MM.1S (cell line): Measurements from ENCODE around the gene PLSCR5.

Source experiments
- DNase-seq: peaks from one replicate; pipeline ENCODE4 v3.0.0-alpha.2; 2015
- H2AFZ ChIP-seq: fragments of 300-600 bp; sonication (generic); 2 replicates; pipeline ENCODE4 v1.6.0; 2016; ENCODE audit warnings: antibody characterized with exemption, low read length
- H3F3A ChIP-seq: fragments of 300-600 bp; sonication (generic); 2 replicates; pipeline ENCODE4 v1.6.1; 2016; ENCODE audit warnings: mild to moderate bottlenecking, antibody characterized with exemption, low read length, moderate library complexity, mixed read lengths; ENCODE audit not compliant: insufficient read depth
- H3K27ac ChIP-seq: fragments of 300-600 bp; sonication (generic); 2 replicates; pipeline ENCODE4 v1.5.1; 2016; ENCODE audit warnings: mild to moderate bottlenecking, low read length
- H3K27me3 ChIP-seq: fragments of 300-600 bp; sonication (generic); replicated peaks from 2 replicates; pipeline ENCODE4 v1.6.0; 2016; ENCODE audit warnings: low read length; ENCODE audit not compliant: insufficient read depth
- H3K36me3 ChIP-seq: fragments of 300-600 bp; sonication (generic); replicated peaks from 2 replicates; pipeline ENCODE4 v1.6.1; 2016; ENCODE audit warnings: mild to moderate bottlenecking, low read length, mixed read lengths; ENCODE audit not compliant: insufficient read depth
- H3K4me1 ChIP-seq: fragments of 300-600 bp; sonication (generic); 2 replicates; pipeline ENCODE4 v1.6.1; 2016; ENCODE audit warnings: low read length, mixed read lengths
- H3K4me2 ChIP-seq: fragments of 300-600 bp; sonication (generic); 2 replicates; pipeline ENCODE4 v1.6.0; 2016; ENCODE audit warnings: low read depth, low read length
- H3K4me3 ChIP-seq: fragments of 300-600 bp; sonication (generic); 2 replicates; pipeline ENCODE4 v1.5.1; 2016; ENCODE audit warnings: low read length, mixed read lengths
- H3K79me2 ChIP-seq: fragments of 300-600 bp; sonication (generic); 2 replicates; pipeline ENCODE4 v1.6.1; 2016; ENCODE audit warnings: mixed run types, low read length, mixed read lengths
- H3K9ac ChIP-seq: fragments of 300-600 bp; sonication (generic); 2 replicates; pipeline ENCODE4 v1.6.1; 2016; ENCODE audit warnings: low read length, mixed read lengths
- H3K9me2 ChIP-seq: fragments of 300-600 bp; sonication (generic); replicated peaks from 2 replicates; pipeline ENCODE4 v1.6.1; 2016; ENCODE audit warnings: mild to moderate bottlenecking, low read length, mixed read lengths; ENCODE audit not compliant: insufficient read depth
- H3K9me3 ChIP-seq: fragments of 300-600 bp; sonication (generic); replicated peaks from 2 replicates; pipeline ENCODE4 v1.6.1; 2016; ENCODE audit warnings: mild to moderate bottlenecking, low read length, mixed read lengths; ENCODE audit not compliant: insufficient read depth
- H4K20me1 ChIP-seq: fragments of 300-600 bp; sonication (generic); 2 replicates; pipeline ENCODE4 v1.6.1; 2016; ENCODE audit warnings: mild to moderate bottlenecking, low read length, moderate library complexity, mixed read lengths; ENCODE audit not compliant: insufficient read depth
- EZH2 ChIP-seq: fragments of 300-600 bp; sonication (generic); optimal IDR thresholded peaks from 2 replicates; pipeline ENCODE3; 2017; ENCODE audit warnings: low read depth, mild to moderate bottlenecking, antibody characterized with exemption, low read length, mixed read lengths
- EZH2phosphoT487 ChIP-seq: fragments of 300-600 bp; sonication (generic); IDR thresholded peaks from 2 replicates; pipeline ENCODE4 v1.6.1; 2018; ENCODE audit warnings: antibody characterized with exemption, low read length
- TF ChIP-seq, protein P1 (sequence below): fragments of 300-600 bp; sonication (generic); IDR thresholded peaks from 2 replicates; pipeline ENCODE4 v1.5.1; 2016; ENCODE audit warnings: antibody characterized with exemption, low read length, mixed read lengths

PLSCR5 gene

GRCh38 chr3:146536681-146537080 is 68.5 kb downstream of the PLSCR5 start:
- no peak overlapping the region for H2AFZ ChIP-seq
- H3K27ac ChIP-seq = no peak overlapping the region
- TF ChIP-seq EZH2 (no peak), EZH2phosphoT487 (no peak)
- TF ChIP-seq, protein P1, sequence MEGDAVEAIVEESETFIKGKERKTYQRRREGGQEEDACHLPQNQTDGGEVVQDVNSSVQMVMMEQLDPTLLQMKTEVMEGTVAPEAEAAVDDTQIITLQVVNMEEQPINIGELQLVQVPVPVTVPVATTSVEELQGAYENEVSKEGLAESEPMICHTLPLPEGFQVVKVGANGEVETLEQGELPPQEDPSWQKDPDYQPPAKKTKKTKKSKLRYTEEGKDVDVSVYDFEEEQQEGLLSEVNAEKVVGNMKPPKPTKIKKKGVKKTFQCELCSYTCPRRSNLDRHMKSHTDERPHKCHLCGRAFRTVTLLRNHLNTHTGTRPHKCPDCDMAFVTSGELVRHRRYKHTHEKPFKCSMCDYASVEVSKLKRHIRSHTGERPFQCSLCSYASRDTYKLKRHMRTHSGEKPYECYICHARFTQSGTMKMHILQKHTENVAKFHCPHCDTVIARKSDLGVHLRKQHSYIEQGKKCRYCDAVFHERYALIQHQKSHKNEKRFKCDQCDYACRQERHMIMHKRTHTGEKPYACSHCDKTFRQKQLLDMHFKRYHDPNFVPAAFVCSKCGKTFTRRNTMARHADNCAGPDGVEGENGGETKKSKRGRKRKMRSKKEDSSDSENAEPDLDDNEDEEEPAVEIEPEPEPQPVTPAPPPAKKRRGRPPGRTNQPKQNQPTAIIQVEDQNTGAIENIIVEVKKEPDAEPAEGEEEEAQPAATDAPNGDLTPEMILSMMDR = no peak
- H4K20me1 ChIP-seq = no peaks in the 10 kb centered on the region
- H3K4me1 ChIP-seq = peaks cover 20% of the 10 kb centered on the region
- H3K4me2 ChIP-seq = no peak overlapping the region
- no peak overlapping the region for H3K9ac ChIP-seq
- H3K79me2 ChIP-seq = peaks cover 44% of the 10 kb centered on the region
- no peaks in the 10 kb centered on the region for H3K9me2 ChIP-seq
- H3K27me3 ChIP-seq = no peaks in the 10 kb centered on the region
- H3K4me3 ChIP-seq = no peak overlapping the region
- H3K9me3 ChIP-seq = no peaks in the 10 kb centered on the region
- 0 out of 2 replicates have a peak, but pooled peaks cover 3% of the 10 kb centered on the region for H3K36me3 ChIP-seq
- peaks cover 6% of the 10 kb centered on the region; the same call in 1 of the 2 replicates for H3F3A ChIP-seq
- no peak for DNase-seq
